Measurements from ENCODE around the gene SEC11A.
"Not testable (repeated sequence)": the region's sequence is repeated elsewhere in the genome, so short reads cannot be mapped to it uniquely, and the experiment has no call there.

SEC11A gene

GRCh38 chr15:84761607-84762131 is 45.7 kb upstream of the SEC11A start:
- Histone ChIP-seq H3K27me3 (no peaks in the 10 kb centered on the region), H3K36me3 (peaks cover 13% of the 10 kb centered on the region), H3K27ac (peak overlapping the region; percentile 66), H3K9me3 (no peaks in the 10 kb centered on the region), H3K4me1 (ENCODE audit: control insufficient read depth in 1 of 2, insufficient read depth in 1 of 2, low read depth in 1 of 2, low read length in 1 of 2) (peaks cover 33 to 54% of the 10 kb centered on the region in 2 experiments), H3K4me3 (ENCODE audit: low read depth in 1 of 2, low read length in 1 of 2) (no peak overlapping the region)
- no peak for TF ChIP-seq CTCF (IDR thresholded peaks at IDR 0.05)

- TF ChIP-seq CTCF (IDR thresholded peaks at IDR 0.05) = no peak
- Histone ChIP-seq H3K27ac (peak overlapping the region; percentile 66), H3K4me1 (ENCODE audit: control insufficient read depth in 1 of 2, insufficient read depth in 1 of 2, low read depth in 1 of 2, low read length in 1 of 2) (peaks cover 42 to 65% of the 10 kb centered on the region in 2 experiments), H3K4me3 (ENCODE audit: low read depth in 1 of 2, low read length in 1 of 2) (no peak overlapping the region), H3K9me3 (no peaks in the 10 kb centered on the region), H3K27me3 (no peaks in the 10 kb centered on the region), H3K36me3 (no peaks in the 10 kb centered on the region)
Observed at GRCh38 chr15:84760219-84760618, 44.3 kb upstream of the SEC11A start.

DNA sequence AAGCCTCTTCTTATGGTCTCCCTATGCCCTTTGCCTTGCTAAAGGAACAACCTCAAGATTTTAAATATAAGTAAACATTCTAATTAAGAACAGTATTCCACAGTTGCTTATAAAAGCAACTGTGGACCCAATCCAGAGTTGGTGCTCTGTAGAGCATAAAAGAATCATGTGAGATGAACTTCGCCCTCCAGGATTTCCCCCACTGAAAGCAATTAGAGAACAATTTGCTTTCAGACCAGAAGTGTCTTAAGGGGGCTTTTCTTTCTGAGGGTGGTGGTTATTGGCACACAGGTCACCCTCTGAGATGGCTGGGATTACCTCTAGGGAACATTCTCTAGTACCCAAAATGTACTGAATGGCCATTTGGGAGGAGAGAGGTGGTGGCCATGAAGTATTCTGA is 43.1 kb upstream of the SEC11A start:
- no peak for TF ChIP-seq CTCF (IDR thresholded peaks at IDR 0.05)
- Histone ChIP-seq H3K27ac (peak overlapping the region; percentile 25), H3K27me3 (no peaks in the 10 kb centered on the region), H3K9me3 (no peaks in the 10 kb centered on the region), H3K36me3 (no peaks in the 10 kb centered on the region), H3K4me3 (ENCODE audit: low read depth in 1 of 2, low read length in 1 of 2) (no peak overlapping the region), H3K4me1 (ENCODE audit: control insufficient read depth in 1 of 2, insufficient read depth in 1 of 2, low read depth in 1 of 2, low read length in 1 of 2) (peaks cover 42 to 64% of the 10 kb centered on the region in 2 experiments)

DNA sequence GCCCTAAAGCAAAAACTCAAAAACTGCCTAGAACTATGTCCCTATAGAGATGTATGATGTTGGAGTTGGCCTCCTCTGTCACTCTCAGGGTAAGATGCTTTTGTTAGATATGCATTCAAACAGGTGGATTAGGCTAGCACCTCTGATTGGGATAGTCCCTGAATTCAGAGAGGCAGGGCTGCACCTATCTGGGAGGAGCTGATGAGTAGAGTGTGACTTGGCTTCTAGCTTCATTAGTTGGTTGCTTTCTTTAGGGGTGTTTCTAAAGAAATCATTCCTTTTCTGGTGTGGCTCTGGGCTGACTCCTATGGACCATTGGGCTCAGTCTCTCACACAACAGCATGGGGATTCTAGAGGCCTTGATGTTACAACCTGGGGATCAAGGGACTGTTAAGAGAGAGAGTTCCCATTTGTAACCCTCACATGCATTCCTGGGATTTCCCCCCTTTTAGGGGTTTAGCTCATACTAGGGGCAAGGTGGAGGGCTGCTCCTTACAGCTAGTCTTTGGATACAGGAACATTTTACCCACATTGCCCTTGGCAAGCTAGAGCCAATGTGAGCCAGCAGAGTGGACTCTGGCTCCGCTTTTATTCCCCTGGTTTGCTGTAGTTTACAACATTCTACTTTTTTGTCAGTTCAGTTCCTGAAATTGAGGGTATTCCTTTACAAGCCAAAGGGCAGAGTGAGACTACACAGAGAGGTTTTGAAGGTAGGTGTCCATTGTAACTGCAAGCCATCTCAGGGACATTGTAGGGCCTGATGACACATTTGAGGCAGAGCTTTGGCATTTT is 40.0 kb upstream of the SEC11A start:
- Histone ChIP-seq H3K9me3 (no peaks in the 10 kb centered on the region), H3K27ac (peak overlapping the region; percentile 64), H3K36me3 (peaks cover 4% of the 10 kb centered on the region), H3K4me1 (ENCODE audit: control insufficient read depth in 1 of 2, insufficient read depth in 1 of 2, low read depth in 1 of 2, low read length in 1 of 2) (peaks cover 26 to 49% of the 10 kb centered on the region in 2 experiments), H3K27me3 (no peaks in the 10 kb centered on the region), H3K4me3 (ENCODE audit: low read depth in 1 of 2, low read length in 1 of 2) (no peak overlapping the region)
- TF ChIP-seq CTCF (IDR thresholded peaks at IDR 0.05) = no peak

- H3K4me3 ChIP-seq (ENCODE audit: low read depth in 1 of 2, low read length in 1 of 2); H3K9me3 ChIP-seq; H3K27ac ChIP-seq; H3K27me3 ChIP-seq; H3K36me3 ChIP-seq: not testable (repeated sequence)
- peaks cover 32 to 49% of the 10 kb centered on the region in 2 experiments for H3K4me1 ChIP-seq (ENCODE audit: control insufficient read depth in 1 of 2, insufficient read depth in 1 of 2, low read depth in 1 of 2, low read length in 1 of 2)
Observed at GRCh38 chr15:84754889-84755288, 39.0 kb upstream of the SEC11A start.

- Histone ChIP-seq H3K4me3 (ENCODE audit: low read depth in 1 of 2, low read length in 1 of 2) (no peak overlapping the region), H3K4me1 (ENCODE audit: control insufficient read depth in 1 of 2, insufficient read depth in 1 of 2, low read depth in 1 of 2, low read length in 1 of 2) (peaks cover 41 to 50% of the 10 kb centered on the region in 2 experiments), H3K9me3 (no peaks in the 10 kb centered on the region), H3K27me3 (no peaks in the 10 kb centered on the region), H3K36me3 (peaks cover 4% of the 10 kb centered on the region), H3K27ac (peak overlapping the region; percentile 1)
- no peak for TF ChIP-seq CTCF (IDR thresholded peaks at IDR 0.05)
Observed at GRCh38 chr15:84752700-84753099, 36.8 kb upstream of the SEC11A start.

Data from neutrophil (primary cell).